RPMI8226 (cell line): ENCODE results near the gene C6orf52.
"Not testable (repeated sequence)": the region's sequence is repeated elsewhere in the genome, so short reads cannot be mapped to it uniquely, and the experiment has no call there.

Source experiments
- DNase-seq: peaks from one replicate; pipeline ENCODE4 v3.0.0-alpha.2; 2015

Gene C6orf52

DNA sequence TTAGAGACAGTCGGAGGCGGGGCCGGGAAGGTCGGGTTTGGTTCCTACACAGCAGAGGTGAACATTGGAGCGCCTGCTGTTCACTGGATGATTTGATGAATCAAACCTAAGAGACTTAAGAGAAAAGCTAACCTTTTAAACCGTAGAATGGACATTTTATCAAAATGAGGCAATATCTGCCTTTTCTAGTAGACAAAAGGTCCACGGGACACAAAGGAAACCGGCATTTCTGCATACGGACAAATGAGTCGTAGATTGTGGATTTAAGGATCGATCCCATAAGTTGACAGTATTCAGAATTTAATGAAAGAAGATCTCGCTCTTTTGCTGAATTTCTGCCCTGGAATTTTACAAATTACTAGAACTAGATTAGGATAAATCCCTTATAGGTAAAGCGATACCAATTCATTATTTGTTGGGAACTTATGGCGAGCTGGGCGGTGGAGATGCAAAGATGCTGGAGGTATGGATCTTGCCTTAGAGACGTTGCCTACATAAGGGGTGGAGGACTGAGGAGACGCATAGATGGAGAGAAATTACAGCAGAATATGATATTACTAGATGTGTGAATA, 756 bp upstream of the C6orf52 start:
- DNase-seq, result no peak

- DNase-seq, result no peak
Measured at GRCh38 chr6:10692965-10693538, 1.4 kb downstream of the C6orf52 start.

DNA sequence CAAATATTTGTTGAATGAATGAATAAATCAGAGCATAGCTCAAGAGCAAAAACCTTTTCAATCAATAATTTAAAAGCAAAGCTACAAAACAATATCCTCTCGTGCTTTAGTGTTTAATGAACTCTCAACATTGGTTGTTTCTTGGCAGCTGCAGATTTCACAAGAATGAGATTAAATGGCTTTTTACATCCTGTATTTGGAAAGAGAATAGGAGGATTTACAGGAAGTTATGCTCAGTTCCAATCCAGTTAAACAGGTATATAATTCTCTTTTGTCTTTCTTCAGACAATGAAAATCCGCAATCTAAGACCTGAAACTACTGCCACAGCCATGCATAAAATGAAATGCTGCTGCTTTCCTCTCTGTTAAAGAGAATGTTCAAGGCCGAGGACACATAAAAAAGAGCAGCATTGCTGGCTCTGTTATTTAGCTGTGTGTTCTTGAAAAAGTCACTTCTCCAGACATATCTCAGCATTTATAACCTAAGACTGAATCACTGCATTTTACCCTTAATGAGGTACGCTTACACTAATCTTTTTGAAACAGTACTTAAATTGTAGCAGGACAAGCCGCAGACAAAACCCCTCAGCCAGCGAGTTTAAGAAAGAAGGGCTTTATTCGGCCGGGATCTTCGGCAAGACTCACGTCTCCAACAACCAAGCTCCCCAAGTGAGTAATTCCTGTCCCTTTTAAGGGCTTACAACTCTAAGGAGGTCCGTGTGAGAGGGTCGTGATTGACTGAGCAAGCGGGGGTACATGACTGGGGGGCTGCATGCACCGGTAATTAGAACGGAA, 3.6 kb downstream of the C6orf52 start:
- no peak for DNase-seq

GRCh38 chr6:10687582-10687981, 6.8 kb downstream of the C6orf52 start:
- no peak for DNase-seq

DNA sequence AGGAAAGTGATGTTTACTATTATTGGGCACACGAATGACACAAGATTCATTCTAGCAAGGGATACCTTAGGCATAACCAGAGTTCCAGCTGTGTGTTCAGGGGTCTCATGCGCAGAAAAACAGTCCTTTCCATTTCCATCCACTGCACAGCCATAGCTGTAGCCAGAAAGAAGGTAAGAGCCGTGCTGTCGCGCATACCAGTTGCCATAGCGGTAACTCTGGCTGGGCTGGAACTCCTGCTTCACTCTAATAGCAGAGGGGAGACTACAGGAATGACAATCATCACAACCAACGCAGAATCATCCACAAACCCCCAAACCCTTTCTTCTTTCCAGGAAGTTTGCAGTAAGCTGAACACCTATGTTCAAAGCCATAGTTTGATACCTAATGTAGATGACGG, 7.5 kb downstream of the C6orf52 start:
- no peak for DNase-seq

DNA sequence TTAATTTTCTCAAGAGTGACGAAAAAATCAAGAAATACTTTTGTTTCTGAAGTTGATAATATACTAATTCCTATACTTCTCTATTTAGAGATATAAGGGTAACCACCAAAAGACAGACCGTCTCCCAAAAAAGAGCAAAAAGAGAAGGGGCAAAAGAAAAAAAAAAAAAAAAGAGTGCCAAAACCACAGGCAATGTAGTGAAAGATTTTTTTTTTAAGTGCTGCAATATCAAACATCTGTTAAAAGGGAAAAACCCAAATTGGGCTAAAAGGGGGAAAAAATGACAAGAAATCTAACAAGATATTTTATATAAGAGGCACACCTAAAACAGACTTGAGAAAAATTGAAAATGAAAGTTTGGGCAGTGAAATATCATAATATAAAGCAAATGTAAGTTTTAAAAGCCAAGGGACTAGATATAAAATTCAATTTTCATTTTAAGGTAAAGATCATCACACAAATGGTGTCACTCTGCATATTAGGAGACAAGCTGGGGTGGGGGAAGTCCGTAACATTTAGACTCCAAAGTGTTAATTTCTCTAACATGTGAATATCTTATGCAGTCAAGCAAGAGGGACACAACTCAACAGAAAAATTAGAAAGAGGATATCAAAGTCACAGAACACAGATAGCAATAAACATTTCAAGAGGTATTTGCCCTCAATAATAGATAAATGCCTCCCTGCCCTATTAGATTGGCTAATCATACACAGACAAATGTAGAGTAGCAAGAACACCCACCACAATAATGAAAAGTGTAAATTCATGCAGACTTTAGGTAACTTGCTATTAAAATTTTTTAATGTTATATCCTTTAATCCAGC, 9.1 kb downstream of the C6orf52 start:
- no peak for DNase-seq

DNA sequence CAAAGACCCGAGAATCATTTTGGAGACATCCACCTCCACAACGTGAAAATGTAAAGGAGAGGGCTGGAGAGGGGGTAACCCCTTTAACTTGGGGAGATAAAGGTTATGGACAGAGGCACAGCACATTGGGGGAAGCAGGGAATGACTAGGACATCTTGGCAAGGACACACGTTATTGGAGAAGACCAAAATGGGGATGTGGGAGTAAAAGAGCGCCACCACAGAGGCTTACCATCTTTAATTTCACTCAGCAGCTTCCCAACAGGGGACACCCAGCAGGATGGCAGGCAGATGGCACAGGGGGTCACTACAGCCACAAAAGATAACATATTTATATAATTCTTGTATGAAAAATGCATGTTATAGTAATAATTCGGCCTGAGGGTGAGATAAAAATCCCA, 9.8 kb downstream of the C6orf52 start:
- DNase-seq, result no peak

DNA sequence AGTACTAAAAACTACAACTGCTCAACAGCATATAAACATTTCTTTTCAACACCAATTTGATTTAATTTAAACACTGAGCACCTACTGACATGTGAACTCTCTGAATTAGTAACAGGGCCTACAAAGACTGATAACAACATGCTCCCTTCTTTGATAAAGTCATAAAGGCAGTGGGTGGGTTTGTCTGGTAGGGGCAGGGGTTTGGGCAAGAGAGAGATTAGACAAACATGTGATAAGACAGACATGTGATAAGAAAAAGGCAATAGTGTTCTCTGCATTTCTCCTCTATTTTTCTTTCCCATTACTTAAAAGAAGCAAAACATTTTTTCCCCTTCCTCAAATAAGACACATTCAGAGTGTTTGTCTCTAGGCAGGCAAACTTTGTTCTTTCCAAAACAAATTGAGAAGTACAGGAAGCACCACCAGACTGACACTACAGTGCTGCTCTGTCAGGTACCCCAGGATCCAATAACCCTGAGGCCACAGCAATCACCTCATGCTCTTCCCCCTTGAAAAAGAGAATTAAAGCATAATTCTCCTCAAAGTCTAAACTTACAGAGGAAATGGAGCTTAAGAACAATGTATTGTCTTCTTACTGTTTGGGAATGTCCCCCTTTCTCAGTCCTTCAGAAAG, 11.9 kb downstream of the C6orf52 start:
- DNase-seq, result no peak

DNA sequence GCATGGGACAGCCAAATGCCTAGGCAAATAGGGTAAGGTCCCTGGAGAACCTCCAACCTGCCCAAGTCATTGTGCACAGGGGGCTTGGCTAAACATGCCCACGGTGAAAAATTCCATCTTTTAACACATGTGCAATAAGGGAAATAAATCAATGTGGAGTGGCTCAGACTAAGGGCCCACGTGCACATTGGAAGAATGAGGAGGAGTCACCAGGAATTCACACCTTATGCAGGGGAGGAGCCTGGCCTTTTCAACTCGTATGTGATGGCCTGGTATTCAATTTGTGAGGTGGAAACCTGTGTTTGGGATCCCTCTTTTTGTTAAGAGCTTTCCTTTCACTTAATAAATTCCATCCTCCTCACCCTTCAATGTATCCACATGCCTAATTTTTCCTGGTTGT, 12.6 kb downstream of the C6orf52 start:
- DNase-seq, result no peak

DNA sequence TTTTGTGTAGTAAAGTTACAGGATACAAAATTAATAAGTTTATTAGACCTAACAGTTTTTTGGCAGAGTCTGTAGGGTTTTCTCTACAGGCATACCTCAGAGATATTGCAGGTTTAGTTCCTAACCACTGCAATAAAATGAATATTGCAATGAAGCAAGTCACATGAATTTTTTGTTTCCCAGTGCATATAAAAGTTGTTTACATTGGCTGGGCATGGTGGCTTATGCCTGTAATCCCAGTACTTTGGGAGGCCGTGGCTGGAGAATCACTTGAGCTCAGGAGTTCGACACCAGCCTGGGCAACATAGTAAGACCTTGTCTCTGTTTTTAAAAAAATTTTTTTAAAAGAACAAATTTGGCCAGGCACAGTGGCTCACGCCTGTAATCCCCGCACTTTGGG, 16.0 kb downstream of the C6orf52 start:
- DNase-seq, result no peak

DNA sequence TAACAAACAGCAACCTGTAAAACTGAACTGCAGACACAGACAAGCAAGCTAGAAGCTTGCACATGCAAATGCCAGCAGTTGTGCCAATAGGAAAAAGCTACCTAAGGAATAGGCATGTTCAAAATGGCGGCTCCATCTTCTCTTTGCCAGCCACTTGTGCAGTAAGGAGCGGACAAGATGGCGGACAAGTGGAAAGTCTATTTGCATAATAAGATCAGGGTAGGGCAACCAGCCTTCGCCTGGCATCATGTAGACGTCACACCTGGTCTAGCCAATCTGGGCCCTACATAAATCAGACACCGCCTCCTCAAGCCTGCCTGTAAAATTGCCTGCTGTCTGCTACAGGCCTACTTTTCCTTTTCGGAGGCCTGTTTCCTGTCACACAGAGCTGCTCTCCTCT, 18.0 kb downstream of the C6orf52 start:
- no peak for DNase-seq

DNA sequence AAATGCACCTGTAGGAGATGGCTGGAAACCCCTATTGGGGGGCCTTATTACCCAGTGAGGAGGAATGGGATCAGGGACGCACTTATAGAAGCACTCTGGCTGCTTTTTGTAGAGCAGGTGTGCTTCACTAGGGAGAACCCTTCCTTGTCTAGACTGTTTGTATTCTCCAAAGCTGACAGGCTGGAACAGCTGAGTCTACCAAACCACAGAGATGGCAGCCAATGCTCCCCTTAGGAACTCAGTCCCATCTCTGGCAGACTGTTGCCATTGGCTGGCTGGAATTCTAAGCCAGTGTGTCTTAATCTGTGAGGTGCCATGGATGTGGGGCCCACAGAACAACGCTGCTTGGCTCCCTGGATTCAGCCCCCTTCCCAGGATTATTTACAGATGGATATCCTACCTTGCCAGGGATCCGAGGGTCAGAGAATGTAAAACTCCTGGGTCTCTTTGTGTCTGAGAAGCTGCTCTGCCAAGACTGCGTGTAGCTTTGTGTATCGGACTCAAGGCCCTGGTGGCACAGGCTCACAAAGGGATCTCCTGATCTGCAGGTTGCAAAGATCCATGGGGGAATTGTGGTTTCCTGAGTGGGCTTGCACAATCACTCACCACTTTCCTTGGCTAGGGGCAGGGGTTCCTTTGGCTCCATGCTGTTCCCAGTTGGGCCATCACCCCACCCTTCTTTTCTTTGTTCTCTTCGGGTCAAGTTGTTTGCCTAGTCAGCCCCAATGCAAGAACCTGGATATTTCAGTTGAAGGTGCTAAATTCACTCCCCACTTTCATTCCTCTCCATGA, 26.1 kb downstream of the C6orf52 start:
- DNase-seq, result no peak

GRCh38 chr6:10665595-10665994, 28.8 kb downstream of the C6orf52 start:
- not testable (repeated sequence) for DNase-seq

- no peak for DNase-seq
Measured at GRCh38 chr6:10662742-10663141, 31.7 kb downstream of the C6orf52 start.

GRCh38 chr6:10662207-10662606, 32.2 kb downstream of the C6orf52 start:
- DNase-seq, result no peak

GRCh38 chr6:10660431-10661191, 33.8 kb downstream of the C6orf52 start:
- DNase-seq, result not testable (repeated sequence)

DNA sequence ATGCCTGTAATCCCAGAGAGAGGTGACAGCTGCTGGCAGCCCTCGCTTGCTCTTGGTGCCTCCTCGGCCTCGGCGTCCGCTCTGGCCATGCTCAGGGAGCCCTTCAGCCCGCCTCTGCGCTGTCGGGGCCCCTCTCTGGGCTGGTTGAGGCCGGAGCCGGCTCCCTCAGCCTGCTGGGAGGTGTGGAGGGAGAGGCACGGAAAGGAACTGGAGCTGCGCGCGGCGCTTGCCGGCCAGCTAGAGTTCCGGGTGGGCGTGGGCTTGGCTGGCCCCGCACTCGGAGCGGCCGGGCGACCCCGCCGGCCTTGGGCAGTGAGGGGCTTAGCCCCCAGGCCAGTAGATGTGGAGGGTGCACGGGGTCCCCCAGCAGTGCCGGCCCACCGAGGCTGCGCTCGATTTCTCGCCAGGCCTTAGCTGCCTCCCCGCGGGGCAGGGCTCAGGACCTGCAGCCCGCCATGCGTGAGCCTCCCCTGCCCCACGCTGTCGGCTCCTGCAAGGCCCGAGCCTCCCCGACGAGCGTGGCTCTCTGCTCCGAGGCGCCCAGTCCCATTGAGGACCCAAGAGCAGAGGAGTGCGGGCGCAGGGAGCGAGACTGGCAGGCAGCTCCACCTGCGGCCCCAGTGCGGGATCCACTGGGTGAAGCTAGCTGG, 34.6 kb downstream of the C6orf52 start:
- DNase-seq, result no peak

DNA sequence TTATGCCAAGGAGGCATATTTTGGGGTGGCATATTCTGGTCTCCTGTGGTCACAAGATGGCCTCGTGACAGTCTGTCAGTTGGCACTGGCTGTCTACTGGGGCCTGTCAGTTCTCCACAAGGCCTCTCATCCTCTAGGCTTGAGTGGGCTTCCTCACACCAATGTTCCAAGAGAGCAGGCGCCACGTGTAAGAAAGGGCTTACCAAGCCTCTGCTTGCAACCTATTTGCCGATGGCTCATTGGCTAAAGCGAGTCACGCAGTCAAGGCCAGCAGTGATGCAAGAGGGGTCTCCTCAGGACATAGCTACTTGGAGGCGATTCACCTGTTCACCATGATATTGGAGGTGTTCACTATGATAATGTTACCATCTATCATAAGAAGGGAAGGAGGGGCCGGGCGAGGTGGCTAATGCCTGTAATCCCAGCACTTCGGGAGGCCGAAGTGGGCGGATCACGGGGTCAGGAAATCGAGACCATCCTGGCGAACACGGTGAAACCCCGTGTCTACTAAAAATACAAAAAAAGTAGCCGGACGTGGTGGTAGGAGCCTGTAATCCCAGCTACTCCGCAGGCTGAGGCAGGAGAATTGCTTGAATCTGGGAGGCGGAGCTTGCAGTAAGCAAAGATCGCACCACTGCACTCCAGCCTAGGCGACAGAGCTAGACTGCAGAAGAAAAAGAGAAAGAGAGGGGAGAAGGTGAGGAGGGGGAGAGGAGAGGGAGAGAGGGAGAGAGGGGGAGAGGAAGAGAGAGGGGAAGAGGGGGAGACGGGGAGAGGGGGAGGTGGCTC, 35.3 kb downstream of the C6orf52 start:
- DNase-seq, result no peak

- DNase-seq, result no peak
Measured at GRCh38 chr6:10655508-10656055, 38.8 kb downstream of the C6orf52 start.

GRCh38 chr6:10644225-10644624, 50.2 kb downstream of the C6orf52 start:
- no peak for DNase-seq
